GM19328 (cell line): ENCODE measurements around the gene HOXD9.

ENCODE experiments used
- ATAC-seq: cut with Tn5 transposase; IDR thresholded peaks from one replicate; pipeline ENCODE4 v1.9.1; 2021; ENCODE audit warnings: mild to moderate bottlenecking, moderate library complexity; ENCODE audit not compliant: unreplicated experiment

The HOXD9 gene

DNA sequence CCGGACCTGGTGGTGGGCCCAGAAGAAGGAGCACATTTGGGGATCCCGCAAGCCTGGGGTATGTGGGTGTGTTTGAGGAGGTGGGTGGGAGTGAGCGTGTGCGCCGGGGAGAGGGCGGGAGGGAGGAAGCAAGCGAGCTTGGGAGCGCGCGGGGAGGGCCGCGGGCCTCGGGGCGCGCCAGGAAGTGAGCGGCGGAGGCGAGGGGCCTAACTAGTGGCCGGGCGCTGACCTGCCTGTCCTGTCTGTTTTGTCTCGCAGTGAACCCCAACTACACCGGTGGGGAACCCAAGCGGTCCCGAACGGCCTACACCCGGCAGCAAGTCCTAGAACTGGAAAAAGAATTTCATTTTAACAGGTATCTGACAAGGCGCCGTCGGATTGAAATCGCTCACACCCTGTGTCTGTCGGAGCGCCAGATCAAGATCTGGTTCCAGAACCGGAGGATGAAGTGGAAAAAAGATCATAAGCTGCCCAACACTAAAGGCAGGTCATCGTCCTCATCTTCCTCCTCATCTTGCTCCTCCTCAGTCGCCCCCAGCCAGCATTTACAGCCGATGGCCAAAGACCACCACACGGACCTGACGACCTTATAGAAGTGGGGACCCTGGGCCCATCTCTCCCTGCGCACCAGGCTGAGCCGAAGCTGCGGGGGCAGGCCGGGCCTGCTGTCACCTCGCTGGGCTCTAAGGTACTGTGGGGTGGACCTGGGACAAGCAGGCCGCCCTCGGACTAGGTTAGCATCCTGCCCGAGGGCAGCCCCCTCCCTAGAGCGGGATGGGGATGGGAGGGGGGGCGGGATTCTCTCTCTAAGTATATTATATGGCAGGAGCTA, 30.0 kb downstream of the HOXD9 start:
- ATAC-seq: no peak

DNA sequence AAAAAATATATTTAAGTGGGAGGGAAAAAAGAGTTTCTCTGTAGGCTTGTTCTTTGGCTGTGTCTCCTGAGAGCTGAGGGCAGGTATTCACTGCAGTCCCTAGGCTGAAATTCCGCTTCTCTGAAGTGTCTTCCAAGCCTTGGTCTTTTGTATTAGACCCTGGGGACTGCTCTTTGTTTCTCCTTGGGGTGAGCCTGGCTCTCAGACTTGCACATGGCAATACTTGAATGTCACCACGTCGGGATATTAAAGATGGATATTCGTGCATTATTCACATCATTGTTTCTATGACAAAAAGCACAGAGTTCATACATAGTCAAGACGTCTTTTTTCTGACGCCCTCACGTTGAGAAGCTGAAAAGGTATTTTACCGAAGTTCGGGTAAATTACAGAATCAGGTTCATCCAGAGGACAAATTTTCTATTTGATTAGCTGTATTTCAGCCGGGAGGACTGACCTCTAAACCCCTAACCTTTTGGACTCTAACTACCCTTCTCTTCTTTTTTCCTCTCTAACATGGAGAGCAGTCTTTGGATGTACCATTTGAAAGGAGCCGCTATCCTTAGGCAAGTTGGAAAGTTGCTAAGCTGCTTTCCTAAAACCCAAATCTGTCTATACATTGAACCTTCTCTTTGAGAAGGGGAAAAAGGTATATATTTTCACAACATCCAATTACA, 32.2 kb downstream of the HOXD9 start:
- no peak for ATAC-seq

DNA sequence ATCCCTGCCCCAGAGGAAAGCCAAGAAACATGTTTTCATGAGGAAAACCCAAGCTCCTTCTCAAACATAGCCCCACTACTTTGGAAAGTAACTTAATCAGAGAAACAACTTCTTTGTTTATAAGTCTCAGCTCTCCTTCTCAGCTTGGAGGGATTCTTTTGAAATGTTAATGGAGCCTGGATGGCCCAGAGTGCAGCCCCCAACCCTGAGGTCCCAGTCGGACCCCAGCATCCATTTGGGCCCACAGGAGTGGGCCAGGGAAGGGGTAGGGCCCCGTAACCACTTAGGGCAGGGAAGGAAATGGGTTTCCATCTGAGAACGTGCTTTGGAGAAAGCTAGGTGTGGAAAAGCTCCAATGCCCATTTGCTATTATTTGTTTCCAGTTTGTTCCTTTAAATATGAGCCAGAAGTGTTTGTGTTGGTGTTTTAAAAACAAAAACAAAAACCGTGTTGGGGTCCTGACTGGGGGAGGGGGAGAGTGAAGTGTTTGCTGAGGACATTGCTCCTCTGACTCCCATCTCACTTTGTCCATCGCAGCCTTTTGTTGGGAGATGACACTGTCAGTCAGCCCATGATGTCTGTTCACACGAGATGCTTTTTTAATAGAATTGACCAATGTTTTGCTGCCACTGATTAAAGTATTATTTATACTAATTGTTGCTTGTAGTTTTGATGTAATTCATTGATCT, 33.0 kb downstream of the HOXD9 start:
- ATAC-seq: no peak

DNA sequence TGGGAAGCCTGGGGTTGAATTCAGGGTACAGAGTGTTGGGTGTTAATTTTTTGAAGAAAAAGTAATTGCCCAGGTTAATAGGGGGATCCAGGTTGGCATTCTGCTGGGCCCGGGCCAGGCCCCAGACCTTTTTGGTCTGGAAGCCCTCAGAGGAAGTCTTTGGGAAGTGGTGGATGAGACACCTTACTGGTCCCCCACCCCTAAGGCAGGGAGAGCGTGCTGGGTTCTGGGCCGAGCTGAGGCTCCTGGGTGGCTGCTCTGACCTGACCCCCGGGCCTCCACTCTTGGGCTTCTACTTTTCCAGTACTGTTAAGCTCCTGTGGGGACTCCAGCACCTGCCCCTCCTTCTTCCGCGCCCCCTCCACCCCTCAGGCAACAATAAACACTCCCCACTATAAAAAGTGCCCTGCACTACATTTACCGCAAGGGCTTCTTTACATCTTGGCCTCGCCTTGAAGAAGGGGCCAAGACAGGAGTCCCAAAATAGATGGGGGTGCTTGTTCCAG, 33.8 kb downstream of the HOXD9 start:
- ATAC-seq: no peak

DNA sequence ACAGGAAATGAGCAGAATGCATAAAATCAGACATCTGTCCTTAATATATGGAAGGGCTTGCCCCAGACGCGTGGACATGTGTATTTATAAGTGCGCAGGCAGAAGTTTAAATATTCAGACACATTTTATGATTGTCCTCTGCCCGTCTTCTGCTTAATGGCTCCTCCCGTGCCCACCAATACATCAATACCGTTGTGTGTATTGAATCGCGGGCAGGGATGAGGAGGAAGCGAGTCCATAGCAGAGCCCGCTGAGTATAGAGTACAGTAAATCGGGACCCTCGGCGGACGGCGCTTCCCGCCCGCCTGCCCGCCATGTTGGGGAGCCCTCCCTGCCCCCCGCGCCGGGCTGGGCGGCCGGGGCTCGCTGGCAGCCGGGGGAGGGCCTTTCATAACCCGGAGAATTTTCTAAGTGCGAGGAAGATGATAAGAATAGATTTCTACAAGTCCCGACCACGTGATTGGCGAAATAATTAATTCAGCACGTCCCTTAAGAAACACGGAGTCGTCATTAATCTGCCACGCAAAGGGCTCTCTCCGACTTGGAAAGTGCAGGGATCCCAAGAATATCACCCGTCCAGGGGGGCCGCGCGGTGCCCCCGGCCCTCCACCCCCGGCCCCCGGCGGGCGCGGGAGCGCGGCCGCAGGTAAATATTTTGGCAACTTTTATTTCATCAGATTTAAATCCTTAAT, 34.4 kb downstream of the HOXD9 start, which contains the start of gene HOXD3:
Gene HOXD3 (plus strand): TSS at position 501 of the 692 bp plus-strand sequence. CDS start 11,808 bp downstream, outside the sequence.
- no peak for ATAC-seq

DNA sequence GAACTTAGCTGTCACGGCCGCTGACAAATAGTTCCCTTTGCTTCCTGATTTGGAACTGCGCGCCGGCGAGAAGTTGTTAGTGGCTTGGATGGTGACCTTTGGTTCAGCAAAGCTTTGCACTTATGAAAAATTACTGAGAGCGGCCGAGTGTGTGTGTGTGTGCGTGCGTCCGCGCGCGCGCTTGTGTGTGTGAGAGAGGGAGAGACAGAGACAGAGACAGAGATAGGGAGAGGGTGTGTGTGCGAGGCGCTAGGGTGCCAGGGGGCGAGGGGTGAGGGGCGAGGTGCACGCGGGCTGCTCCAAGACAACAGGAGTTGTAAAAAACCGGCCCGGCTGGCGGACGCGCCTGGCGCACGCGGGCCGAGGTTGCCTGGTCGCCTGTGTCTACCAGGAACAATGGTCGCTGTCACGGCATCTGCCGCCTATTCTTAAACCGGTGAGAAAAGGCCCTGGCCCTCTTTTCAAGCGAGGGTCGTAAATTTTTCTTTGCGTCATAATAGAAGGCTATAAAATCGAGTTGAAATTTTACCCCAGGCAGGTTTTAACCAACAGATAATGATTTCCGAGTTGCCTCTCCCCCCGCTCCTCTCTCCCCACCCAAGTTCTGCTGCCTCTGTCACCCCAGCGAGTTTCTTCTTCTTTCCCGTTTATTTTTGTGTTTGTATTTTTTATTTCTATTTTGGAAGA, 35.1 kb downstream of the HOXD9 start:
- ATAC-seq: no peak

DNA sequence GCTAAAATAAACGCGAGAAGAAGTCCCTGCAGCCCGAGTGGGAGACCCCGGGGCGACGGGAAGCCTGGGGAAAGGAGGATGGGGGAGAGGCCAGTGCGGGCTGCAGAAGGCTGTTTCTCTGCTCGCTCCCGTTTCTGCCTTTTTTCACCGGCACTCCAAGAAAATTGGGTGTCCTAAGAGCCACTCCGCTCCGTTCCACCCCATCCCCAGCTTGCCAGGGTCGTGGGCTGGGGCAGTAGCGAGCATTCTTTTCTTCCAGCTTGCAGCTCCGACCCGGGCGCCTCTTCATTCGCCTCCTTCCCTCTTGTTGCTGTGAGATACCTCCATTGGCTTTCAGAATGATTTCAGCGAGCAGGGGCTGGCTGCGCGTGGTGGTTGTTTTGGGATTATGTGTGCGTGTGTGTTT, 35.7 kb downstream of the HOXD9 start:
- ATAC-seq: no peak

DNA sequence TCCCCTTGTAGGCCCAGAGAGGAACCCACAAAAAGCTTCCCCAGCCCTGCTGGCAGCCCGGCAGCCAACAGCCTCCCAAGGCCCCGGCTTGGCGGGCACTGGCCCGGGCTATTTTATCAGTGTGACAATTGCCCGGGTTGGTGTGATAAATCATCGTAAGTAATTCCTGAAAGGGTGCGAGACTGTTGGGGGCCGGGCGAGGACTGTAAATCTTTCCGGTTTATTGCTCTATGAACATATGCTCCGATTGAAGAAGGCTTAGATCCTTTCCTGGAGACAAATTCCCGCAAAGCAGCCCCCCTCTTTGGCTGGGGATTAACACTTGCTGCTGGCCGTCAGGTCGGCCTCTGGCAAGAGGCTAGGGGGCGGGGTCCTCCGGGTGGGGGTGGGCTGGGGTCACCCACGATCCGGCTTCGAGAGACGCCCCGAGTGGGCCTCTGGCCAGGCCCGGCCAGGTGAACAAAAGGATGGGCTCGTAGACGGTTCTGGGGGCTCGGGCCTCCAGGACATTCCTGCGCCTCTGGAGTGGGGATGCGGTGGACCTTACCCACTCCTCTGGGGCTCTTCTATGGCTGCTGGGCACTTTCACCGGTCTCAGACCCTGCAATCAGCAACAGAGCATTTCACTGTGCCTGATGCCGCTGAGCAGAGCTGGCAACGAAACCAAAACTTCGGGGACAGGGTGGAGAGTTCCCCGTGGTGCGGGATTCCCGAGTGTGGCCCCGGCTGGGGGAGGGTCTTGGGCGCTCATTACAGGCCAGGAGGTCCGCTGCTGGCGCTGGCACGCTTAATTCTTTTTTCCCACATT, 36.5 kb downstream of the HOXD9 start:
- no peak for ATAC-seq

DNA sequence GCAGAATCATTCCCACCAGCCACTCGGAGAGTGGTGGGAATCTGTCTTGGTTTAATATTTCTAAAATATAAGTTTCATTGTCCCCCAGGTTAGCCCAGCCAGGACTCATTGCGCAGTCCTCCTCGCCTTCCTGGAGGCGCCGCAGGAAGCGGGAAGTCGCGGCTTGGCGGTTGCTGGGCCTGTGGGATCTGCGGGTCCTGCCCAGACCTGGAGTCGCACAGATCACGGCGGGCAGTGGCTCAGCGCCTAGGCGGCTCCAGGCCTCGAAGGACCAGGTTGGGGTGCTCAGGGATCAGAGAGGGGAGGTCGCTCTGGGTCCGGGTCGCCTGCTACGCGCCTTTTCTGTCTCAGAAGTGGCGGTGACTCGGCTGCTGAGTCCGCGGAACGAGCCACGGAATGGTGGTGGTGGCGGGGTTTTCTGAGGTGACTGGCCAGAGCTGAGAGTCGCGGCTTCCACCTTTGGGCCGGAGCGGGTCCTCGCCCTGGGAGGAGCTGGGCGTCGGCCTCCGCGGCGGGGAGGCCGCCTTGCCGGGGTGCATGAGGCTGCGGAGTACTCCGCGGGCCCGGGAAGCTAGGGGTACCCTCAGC, 37.2 kb downstream of the HOXD9 start:
- no peak for ATAC-seq

DNA sequence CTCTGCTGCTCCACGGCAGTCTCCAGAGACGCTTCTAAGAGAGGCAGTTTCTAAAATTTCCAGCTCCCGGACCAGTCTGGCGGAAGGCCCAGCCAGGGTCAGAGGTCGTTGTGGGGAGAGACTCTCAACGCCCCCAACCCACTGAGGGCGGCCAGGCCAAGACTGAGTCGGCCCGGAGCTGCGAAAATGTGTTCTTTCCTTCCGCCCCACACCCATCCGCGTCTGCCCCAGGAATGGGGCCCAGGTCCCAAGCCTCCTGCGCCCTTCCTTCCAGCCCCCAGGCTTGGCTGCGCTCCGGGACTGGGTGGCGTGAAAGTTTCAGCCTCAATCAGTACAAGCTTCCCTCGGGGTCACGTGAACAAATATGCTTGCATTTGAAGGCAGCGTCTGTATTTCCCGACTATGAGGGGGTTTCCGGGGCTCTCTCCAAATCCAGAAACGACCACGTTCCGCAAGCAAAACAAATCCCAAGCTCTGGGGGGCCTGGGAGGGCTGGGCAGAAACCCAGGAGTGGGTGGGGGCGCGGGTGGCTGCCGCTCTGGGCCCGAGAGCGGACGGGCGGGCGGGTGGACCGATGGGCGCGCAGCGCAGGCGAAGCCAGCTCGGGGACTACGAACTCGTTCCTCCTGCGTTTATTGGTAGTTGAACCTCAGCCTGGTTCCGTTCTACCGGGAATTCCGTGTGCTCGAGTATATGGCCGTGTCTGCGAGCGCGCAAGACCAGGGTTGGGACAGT, 37.9 kb downstream of the HOXD9 start:
- ATAC-seq: no peak

DNA sequence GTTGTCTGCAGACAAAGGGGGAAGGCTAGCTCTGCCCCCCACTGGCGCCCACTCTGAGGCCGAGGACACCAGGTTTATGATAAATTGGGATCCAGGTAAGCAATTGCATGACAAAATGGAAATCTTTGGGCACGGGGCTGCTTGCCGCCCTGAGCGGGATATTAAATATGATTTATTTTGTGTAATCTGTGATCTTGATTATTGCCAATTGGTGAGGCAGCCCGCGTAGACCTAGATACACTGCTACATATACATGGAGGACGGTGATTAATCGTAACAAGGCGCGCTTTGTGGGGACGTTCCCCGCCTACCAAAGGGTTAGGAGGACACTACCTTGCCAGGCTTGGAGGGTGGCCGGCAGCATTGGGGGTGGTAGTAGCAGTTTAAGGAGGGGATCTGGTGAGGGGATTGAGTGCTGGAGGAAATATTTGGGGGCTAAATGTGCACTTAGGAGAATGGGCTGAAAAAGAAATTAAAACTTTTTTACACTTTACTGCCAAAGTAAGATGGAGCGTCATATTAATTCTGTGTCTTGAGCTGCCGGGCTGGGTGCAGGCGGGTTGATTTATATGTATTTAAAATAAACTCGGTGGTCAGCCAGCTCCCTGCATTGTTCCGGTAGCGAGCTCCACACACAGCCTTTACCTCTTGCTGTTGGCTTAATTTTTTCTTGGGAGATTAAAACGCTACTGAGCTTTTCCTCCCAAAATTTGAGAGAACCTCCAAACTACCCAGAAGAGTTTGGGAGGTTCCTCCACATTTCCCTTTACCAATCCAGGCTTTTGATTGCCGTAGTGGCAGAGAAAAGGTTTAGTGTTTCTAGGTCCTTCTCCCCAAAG, 38.7 kb downstream of the HOXD9 start:
- no peak for ATAC-seq

DNA sequence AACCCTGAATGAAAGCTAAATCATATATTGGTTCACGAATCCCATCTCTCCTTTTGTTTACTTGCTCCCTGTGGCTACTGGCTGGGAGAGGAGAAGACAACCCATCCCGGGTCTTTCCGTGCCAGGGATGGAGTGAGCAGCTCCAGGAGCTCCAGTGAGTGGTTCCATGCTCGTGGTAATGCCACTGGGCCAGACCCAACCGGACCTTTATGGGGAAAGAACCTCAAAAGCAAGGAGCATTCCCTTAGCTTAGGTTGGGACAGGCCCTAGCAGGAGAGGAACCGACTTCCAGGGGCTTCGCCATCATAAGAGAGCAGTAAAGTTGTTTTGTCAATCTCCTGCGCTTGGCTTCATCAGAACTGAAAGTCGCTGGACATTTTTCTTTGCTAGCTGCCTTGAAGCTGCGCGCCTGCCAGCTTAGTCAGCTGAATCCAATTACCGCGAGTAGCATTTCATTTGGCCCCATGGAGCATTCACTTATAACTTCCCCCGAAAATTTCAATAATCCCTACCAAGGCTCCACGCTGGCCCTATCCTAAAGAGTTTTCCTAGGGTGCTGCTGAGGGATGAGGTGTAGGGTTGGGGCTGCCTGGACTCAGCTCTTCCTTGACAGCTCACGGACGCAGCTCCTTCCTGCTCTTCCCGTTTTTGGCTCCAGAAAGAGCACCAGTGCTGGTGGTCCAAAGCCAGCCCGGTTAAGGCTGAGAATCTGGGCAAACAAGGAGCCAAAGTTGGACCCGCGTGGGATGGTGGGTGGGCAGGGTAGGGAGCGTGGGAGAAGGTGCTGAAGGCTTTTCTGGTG, 39.5 kb downstream of the HOXD9 start:
- ATAC-seq: no peak

DNA sequence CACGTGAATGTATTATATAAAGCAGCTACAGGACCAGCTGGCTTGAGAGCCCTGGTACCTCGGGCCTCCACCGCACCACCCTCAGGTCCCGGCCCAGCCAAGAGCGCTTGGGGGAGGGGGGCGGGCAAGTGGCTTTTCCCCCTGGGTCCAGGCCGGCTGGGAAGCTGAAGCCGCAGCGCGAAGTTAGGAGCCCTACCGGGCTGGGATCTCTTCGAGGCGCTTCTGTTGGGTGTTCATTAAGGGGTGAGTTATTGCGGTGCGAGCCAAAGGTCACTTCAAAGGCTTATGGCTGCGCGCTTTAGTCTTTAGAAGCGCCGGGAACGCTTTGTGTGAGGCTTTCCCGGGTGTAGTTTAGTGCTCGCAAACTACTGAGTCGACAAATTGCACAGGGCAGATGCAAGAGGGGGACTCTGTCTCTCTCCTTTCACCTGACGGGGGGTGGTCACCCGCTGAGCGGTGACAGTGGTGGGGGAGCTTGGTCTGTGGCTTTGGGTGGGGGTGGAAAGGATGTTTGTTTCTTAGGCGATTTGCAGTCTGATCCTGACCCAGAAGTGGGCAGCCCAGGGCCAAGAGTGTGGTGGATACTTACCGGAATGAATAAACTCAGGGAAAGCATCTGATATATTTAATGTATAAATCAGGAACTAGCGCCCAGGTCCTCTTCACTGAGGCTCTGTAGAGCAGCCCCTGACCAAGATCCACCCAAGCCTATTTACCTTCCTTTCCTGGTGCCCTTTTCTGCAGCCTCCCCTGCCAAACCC, 40.6 kb downstream of the HOXD9 start:
- no peak for ATAC-seq

DNA sequence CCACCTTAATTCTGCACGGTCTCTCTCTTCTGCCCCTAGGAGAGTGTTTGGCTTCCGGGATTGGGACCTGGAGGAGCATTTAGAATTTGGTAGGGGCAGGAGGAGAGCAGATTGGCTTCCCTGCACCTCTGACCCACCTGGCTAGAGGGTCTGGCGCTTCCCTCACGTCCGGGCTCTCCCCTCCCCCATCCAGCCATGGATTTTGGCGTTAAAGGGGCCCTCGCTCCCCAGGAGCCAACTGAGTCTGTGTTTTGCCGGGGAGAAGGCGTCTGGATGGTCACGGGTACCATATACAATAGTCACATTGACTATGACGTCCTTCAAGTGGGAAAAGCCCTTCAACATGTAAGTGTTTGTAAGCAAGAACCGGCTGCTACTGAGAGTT, 41.1 kb downstream of the HOXD9 start:
- ATAC-seq: no peak

DNA sequence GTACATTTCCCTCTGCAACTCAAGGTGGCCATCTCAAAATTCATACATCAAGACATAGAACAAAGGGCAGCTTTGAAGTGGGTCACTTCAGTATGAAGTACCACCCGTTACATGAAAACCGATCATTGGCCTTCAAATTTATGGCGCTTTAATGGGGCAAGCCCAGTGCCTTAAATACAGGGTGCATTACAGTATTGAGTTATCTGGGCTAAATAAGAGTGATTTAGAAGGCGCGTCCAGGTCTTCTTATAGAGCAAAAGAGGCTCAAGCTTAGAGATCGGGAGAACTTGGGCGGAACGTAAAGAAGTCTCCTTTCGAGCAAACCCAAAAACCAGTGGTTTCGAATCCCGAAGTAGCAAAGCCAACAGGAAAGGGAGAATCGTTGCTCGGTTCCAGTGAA, 41.7 kb downstream of the HOXD9 start:
- no peak for ATAC-seq
